Neural progenitor cell (in vitro differentiated cells): ENCODE results near the gene UBA1. TPM values are rescaled to one million over a fixed set of nuclear protein-coding genes. Genes with fewer than 3 reads are reported as not detected.

Experiments used
- DNase-seq: peaks from one replicate; pipeline ENCODE4 v3.0.0-alpha.2; 2016; ENCODE audit warnings: low spot score
- H2AFZ ChIP-seq: fragments of 200-600 bp; sonication (generic); replicated peaks from 2 replicates; pipeline ENCODE4 v1.6.1; 2016; ENCODE audit warnings: antibody characterized with exemption
- H3F3A ChIP-seq: fragments of 200-600 bp; sonication (generic); 2 replicates; pipeline ENCODE4 v1.6.1; 2016; ENCODE audit warnings: antibody characterized with exemption, low read depth
- H3K27ac ChIP-seq: fragments of 200-600 bp; sonication (generic); 2 replicates; pipeline ENCODE4 v1.5.1; 2016; ENCODE audit warnings: mild to moderate bottlenecking
- H3K27me3 ChIP-seq: fragments of 200-600 bp; sonication (generic); 2 replicates; pipeline ENCODE4 v1.6.1; 2016; ENCODE audit warnings: mild to moderate bottlenecking, moderate library complexity
- H3K36me3 ChIP-seq: fragments of 200-600 bp; sonication (generic); 2 replicates; pipeline ENCODE4 v1.5.1; 2016
- H3K4me1 ChIP-seq: fragments of 200-600 bp; sonication (generic); 2 replicates; pipeline ENCODE4 v1.6.1; 2016; ENCODE audit warnings: mixed run types
- H3K4me2 ChIP-seq: fragments of 200-600 bp; sonication (generic); 2 replicates; pipeline ENCODE4 v1.6.1; 2016
- H3K4me3 ChIP-seq: fragments of 200-600 bp; sonication (generic); 2 replicates; pipeline ENCODE4 v1.5.1; 2016
- H3K79me2 ChIP-seq: fragments of 200-600 bp; sonication (generic); 2 replicates; pipeline ENCODE4 v1.6.1; 2016; ENCODE audit warnings: low read depth
- H3K9ac ChIP-seq: fragments of 200-600 bp; sonication (generic); 2 replicates; pipeline ENCODE4 v1.6.1; 2016
- H3K9me3 ChIP-seq: fragments of 200-600 bp; sonication (generic); 2 replicates; pipeline ENCODE4 v1.5.1; 2016; ENCODE audit warnings: low read depth
- H4K20me1 ChIP-seq: fragments of 200-600 bp; sonication (generic); 2 replicates; pipeline ENCODE4 v1.6.1; 2016; ENCODE audit warnings: low read depth
- H3K27ac Mint-ChIP-seq: 3 replicates; pipeline ENCODE4 v1.8.0; 2021; ENCODE audit warnings: mixed read lengths
- H3K27me3 Mint-ChIP-seq: 2 replicates; pipeline ENCODE4 v1.8.0; 2022; ENCODE audit warnings: low read depth, mild to moderate bottlenecking, inconsistent platforms, moderate library complexity, mixed read lengths; ENCODE audit not compliant: insufficient read depth
- H3K36me3 Mint-ChIP-seq: 3 replicates; pipeline ENCODE4 v1.8.0; 2021; ENCODE audit warnings: mixed read lengths
- H3K4me1 Mint-ChIP-seq: 3 replicates; pipeline ENCODE4 v1.8.0; 2021; ENCODE audit warnings: mixed read lengths
- H3K4me3 Mint-ChIP-seq: 3 replicates; pipeline ENCODE4 v1.8.0; 2021; ENCODE audit warnings: mild to moderate bottlenecking, moderate library complexity, mixed read lengths
- H3K9me3 Mint-ChIP-seq: 3 replicates; pipeline ENCODE4 v1.8.0; 2020; ENCODE audit warnings: mixed read lengths
- EZH2 ChIP-seq: fragments of 200-600 bp; sonication (generic); IDR thresholded peaks from 2 replicates; pipeline ENCODE4 v1.6.1; 2017; ENCODE audit warnings: antibody characterized with exemption, mild to moderate bottlenecking, moderate library complexity
- EZH2phosphoT487 ChIP-seq: fragments of 200-600 bp; sonication (generic); IDR thresholded peaks from 2 replicates; pipeline ENCODE4 v1.6.1; 2017; ENCODE audit warnings: antibody characterized with exemption
- total RNA-seq: library from RNA; depleted of rRNA; stranded (reverse); fragments of >200 nt; gene quantifications from 2 replicates; pipeline ENCODE4 v1.2.3, GENCODE V29; 2015; ENCODE audit warnings: low replicate concordance
- TF ChIP-seq, protein P1 (sequence below): fragments of 200-600 bp; sonication (generic); IDR thresholded peaks from 2 replicates; pipeline ENCODE4 v1.5.1; 2017; ENCODE audit warnings: antibody characterized with exemption, mild to moderate bottlenecking

The UBA1 gene
- total RNA-seq, 1 donor from 2014 or later = 291 TPM

DNA sequence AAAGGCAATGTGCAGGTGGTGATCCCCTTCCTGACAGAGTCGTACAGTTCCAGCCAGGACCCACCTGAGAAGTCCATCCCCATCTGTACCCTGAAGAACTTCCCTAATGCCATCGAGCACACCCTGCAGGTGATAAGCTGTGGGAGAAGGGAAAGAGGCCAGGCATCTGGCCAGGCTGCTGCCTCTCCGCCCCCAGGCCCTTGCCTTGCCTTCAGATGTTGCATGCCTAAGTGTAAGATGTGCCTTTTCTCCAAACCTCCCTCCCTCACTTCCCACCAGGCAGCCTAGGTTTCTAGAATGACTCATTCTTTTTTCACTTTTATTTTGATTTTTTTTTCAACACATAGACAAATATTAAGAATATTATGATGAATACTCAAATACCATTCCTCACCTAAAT is 12.7 kb downstream of the UBA1 start:
- Histone ChIP-seq H3K9ac (no peak overlapping the region), H2AFZ (no peak overlapping the region), H3K4me3 (no peak overlapping the region), H3K9me3 (no peaks in the 10 kb centered on the region), H3K79me2 (peaks cover 36% of the 10 kb centered on the region), H3K4me2 (no peak overlapping the region), H4K20me1 (peaks cover 31% of the 10 kb centered on the region), H3K27me3 (no peaks in the 10 kb centered on the region), H3K27ac (no peak overlapping the region), H3K4me1 (no peaks in the 10 kb centered on the region), H3K36me3 (peaks cover 12% of the 10 kb centered on the region), H3F3A (peaks cover 12% of the 10 kb centered on the region)
- no peaks in the 10 kb centered on the region for H3K4me1 Mint-ChIP-seq
- H3K4me3 Mint-ChIP-seq = no peak overlapping the region
- H3K27me3 Mint-ChIP-seq = peaks cover 2% of the 10 kb centered on the region
- H3K9me3 Mint-ChIP-seq = no peaks in the 10 kb centered on the region
- no peak for TF ChIP-seq EZH2
- TF ChIP-seq, protein P1, sequence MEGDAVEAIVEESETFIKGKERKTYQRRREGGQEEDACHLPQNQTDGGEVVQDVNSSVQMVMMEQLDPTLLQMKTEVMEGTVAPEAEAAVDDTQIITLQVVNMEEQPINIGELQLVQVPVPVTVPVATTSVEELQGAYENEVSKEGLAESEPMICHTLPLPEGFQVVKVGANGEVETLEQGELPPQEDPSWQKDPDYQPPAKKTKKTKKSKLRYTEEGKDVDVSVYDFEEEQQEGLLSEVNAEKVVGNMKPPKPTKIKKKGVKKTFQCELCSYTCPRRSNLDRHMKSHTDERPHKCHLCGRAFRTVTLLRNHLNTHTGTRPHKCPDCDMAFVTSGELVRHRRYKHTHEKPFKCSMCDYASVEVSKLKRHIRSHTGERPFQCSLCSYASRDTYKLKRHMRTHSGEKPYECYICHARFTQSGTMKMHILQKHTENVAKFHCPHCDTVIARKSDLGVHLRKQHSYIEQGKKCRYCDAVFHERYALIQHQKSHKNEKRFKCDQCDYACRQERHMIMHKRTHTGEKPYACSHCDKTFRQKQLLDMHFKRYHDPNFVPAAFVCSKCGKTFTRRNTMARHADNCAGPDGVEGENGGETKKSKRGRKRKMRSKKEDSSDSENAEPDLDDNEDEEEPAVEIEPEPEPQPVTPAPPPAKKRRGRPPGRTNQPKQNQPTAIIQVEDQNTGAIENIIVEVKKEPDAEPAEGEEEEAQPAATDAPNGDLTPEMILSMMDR = no peak
- H3K27ac Mint-ChIP-seq = no peak overlapping the region
- H3K36me3 Mint-ChIP-seq = peaks cover 51% of the 10 kb centered on the region
- DNase-seq = no peak

DNA sequence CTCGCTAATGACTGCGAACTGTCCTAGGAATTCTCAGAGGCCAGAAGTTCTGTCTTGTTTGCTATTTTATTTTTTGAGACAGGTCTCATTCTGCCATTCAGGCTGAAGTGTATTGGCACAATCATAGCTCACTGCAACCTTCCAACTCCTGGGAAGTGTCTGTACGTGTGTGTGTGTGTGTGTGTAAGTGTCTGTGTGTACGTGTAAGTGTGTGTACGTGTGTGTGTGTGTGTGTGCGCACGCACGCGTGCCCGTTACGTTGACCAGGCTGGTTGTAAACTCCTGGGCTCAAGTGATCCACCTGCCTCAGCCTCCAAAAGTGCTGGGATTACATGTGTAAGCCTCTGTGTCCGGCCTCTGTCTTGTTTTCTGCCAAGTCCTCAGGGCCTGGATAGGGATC is 14.5 kb downstream of the UBA1 start:
- Histone ChIP-seq H3K27ac (no peak overlapping the region), H3K4me1 (no peaks in the 10 kb centered on the region), H3K4me3 (no peak overlapping the region), H3K9ac (no peak overlapping the region), H2AFZ (no peak overlapping the region), H3K9me3 (no peaks in the 10 kb centered on the region), H3K4me2 (no peak overlapping the region), H3K27me3 (no peaks in the 10 kb centered on the region), H4K20me1 (peaks cover 23% of the 10 kb centered on the region), H3K79me2 (peaks cover 33% of the 10 kb centered on the region), H3F3A (peaks cover 14% of the 10 kb centered on the region), H3K36me3 (peaks cover 12% of the 10 kb centered on the region)
- Mint-ChIP-seq H3K4me1 (no peaks in the 10 kb centered on the region), H3K4me3 (no peak overlapping the region), H3K36me3 (peaks cover 54% of the 10 kb centered on the region), H3K27ac (no peak overlapping the region), H3K9me3 (no peaks in the 10 kb centered on the region), H3K27me3 (peaks cover 2% of the 10 kb centered on the region)
- DNase-seq = no peak
- TF ChIP-seq, protein P1 = no peak

DNA sequence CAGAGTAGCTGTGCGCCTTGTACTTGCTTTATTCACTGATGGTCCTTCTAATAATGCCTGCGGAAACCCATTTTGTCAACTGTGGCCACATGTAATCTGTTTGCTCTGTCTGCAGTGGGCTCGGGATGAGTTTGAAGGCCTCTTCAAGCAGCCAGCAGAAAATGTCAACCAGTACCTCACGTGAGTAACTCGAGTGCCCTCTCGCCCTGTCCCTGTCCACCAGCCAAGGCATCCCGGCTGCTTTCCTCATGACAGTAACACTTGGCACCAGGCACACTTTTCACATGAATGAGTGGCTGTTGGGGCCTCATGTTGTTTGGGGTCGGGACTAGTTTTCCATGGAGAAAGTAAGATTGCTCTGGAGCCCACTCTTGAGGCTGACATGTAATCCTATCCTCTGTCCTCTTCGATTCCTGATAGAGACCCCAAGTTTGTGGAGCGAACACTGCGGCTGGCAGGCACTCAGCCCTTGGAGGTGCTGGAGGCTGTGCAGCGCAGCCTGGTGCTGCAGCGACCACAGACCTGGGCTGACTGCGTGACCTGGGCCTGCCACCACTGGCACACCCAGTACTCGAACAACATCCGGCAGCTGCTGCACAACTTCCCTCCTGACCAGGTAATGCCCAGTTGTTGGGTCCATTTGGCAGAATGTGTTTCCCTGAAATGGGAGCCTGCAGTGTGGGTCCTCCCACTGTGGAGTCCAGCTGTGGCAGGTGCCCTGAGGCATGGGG is 16.0 kb downstream of the UBA1 start:
- no peaks in the 10 kb centered on the region for H3K9me3 Mint-ChIP-seq
- Histone ChIP-seq H3K4me3 (no peak overlapping the region), H3K27ac (no peak overlapping the region), H3K36me3 (peaks cover 12% of the 10 kb centered on the region), H3K9me3 (no peaks in the 10 kb centered on the region), H3K4me1 (no peaks in the 10 kb centered on the region), H3K9ac (no peak overlapping the region), H4K20me1 (peaks cover 15% of the 10 kb centered on the region), H3K79me2 (peaks cover 30% of the 10 kb centered on the region), H3K4me2 (no peak overlapping the region), H3K27me3 (no peaks in the 10 kb centered on the region), H3F3A (peaks cover 21% of the 10 kb centered on the region), H2AFZ (no peak overlapping the region)
- no peak overlapping the region for H3K4me3 Mint-ChIP-seq
- H3K27me3 Mint-ChIP-seq = peaks cover 2% of the 10 kb centered on the region
- TF ChIP-seq, protein P1 = no peak
- TF ChIP-seq EZH2 = no peak
- TF ChIP-seq EZH2phosphoT487 = no peak
- no peak overlapping the region for H3K27ac Mint-ChIP-seq
- H3K4me1 Mint-ChIP-seq = no peaks in the 10 kb centered on the region
- peaks cover 60% of the 10 kb centered on the region for H3K36me3 Mint-ChIP-seq
- no peak for DNase-seq
